Fibroblast of villous mesenchyme (primary cell): ENCODE results near the gene NAGLU. TPM values are rescaled to one million over a fixed set of nuclear protein-coding genes. Genes with fewer than 3 reads are reported as not detected.
"Not testable (repeated sequence)": the region's sequence is repeated elsewhere in the genome, so short reads cannot be mapped to it uniquely, and the experiment has no call there.

Experiments
- DNase-seq: peaks from one replicate; pipeline ENCODE4 v3.0.0-alpha.2; 2010; ENCODE audit warnings: low read depth
- H3K4me3 ChIP-seq: 2 replicates; pipeline ENCODE4 v1.5.1; 2011; ENCODE audit warnings: low read depth, mild to moderate bottlenecking, low read length
- CTCF ChIP-seq: IDR thresholded peaks from 2 replicates; pipeline ENCODE4 v1.5.1; 2012; ENCODE audit warnings: low read depth, mild to moderate bottlenecking, low read length; ENCODE audit not compliant: insufficient read depth
- total RNA-seq: library from RNA; depleted of rRNA; stranded (reverse); fragments of >200 nt; gene quantifications from 2 replicates; pipeline ENCODE4 v1.2.3, GENCODE V29; 2012

Gene NAGLU
- total RNA-seq, 1 donor: 28.5 TPM

GRCh38 chr17:42537156-42537805 lies 1.2 kb downstream of the NAGLU start:
- no peak for DNase-seq
- peak overlapping the region; percentile 72 for H3K4me3 ChIP-seq
- no peak for TF ChIP-seq CTCF

- H3K4me3 ChIP-seq: no peak overlapping the region
- TF ChIP-seq CTCF: no peak
- DNase-seq: no peak
These were observed 1.9 kb downstream of the NAGLU start for GRCh38 chr17:42537826-42538451.

GRCh38 chr17:42538482-42538881 lies 2.4 kb downstream of the NAGLU start:
- no peak for DNase-seq
- no peak for TF ChIP-seq CTCF
- no peak overlapping the region for H3K4me3 ChIP-seq

GRCh38 chr17:42540558-42540957 lies 4.5 kb downstream of the NAGLU start:
- H3K4me3 ChIP-seq, DNase-seq: not testable (repeated sequence)

GRCh38 chr17:42541041-42541833 lies 5.2 kb downstream of the NAGLU start:
- no peak for TF ChIP-seq CTCF
- DNase-seq: no peak
- H3K4me3 ChIP-seq: no peak overlapping the region

- H3K4me3 ChIP-seq: no peak overlapping the region
- TF ChIP-seq CTCF: no peak
- DNase-seq: no peak
These were observed 7.4 kb downstream of the NAGLU start for GRCh38 chr17:42543190-42544079.

- no peak for TF ChIP-seq CTCF
- no peak overlapping the region for H3K4me3 ChIP-seq
- DNase-seq: no peak
These were observed 8.8 kb downstream of the NAGLU start for GRCh38 chr17:42544874-42545283.

- not testable (repeated sequence) for H3K4me3 ChIP-seq, DNase-seq
These were observed 9.9 kb downstream of the NAGLU start for GRCh38 chr17:42545755-42546505.
